Progenitor cell of endocrine pancreas (in vitro differentiated cells): Measurements from ENCODE around the gene SLC2A6. TPM values are rescaled to one million over a fixed set of nuclear protein-coding genes. Genes with fewer than 3 reads are reported as not detected.

Experiments
- DNase-seq: peaks from one replicate; pipeline ENCODE4 v3.0.0; 2021; ENCODE audit warnings: low spot score; ENCODE audit not compliant: unreplicated experiment
- H3K27ac Mint-ChIP-seq: 2 replicates; pipeline ENCODE4 v1.8.0; 2021; ENCODE audit warnings: mild to moderate bottlenecking, moderate library complexity, mixed read lengths
- H3K27me3 Mint-ChIP-seq: 2 replicates; pipeline ENCODE4 v1.8.0; 2021; ENCODE audit warnings: mixed read lengths
- H3K36me3 Mint-ChIP-seq: 2 replicates; pipeline ENCODE4 v1.8.0; 2022; ENCODE audit warnings: mixed read lengths; ENCODE audit not compliant: insufficient read depth
- H3K4me1 Mint-ChIP-seq: 2 replicates; pipeline ENCODE4 v1.8.0; 2021; ENCODE audit warnings: low read depth, mixed read lengths
- H3K4me3 Mint-ChIP-seq: 2 replicates; pipeline ENCODE4 v1.8.0; 2021; ENCODE audit warnings: low read depth, mild to moderate bottlenecking, moderate library complexity, mixed read lengths
- H3K9me3 Mint-ChIP-seq: 2 replicates; pipeline ENCODE4 v1.8.0; 2021; ENCODE audit warnings: low read depth, mixed read lengths
- CTCF ChIP-seq: fragments of 200-600 bp; sonication (generic); IDR thresholded peaks from one replicate; pipeline ENCODE4 v1.5.0; 2021; ENCODE audit warnings: antibody characterized with exemption, mild to moderate bottlenecking; ENCODE audit not compliant: unreplicated experiment
- total RNA-seq: library from RNA; stranded (reverse); gene quantifications from 2 replicates; pipeline ENCODE4 v1.2.1, GENCODE V29; 2021

Gene SLC2A6
- total RNA-seq, 1 donor from 2014 or later: 4.7 TPM

DNA sequence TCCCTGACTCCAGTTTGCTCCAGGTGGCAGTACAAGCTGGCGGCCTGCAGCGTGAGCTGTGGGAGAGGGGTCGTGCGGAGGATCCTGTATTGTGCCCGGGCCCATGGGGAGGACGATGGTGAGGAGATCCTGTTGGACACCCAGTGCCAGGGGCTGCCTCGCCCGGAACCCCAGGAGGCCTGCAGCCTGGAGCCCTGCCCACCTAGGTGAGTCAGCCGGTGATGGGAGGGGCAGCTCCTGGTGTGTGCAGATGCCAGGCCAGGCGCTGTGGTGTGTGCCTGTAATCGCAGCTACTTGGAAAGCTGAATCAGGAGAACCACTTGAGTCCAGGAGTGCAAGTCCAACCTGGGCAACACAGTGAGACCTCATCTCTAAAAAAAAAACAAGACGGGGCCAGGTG, 29.1 kb downstream of the SLC2A6 start:
- H3K27me3 Mint-ChIP-seq: peaks cover 7% of the 10 kb centered on the region
- TF ChIP-seq CTCF: no peak
- H3K36me3 Mint-ChIP-seq: no peaks in the 10 kb centered on the region
- H3K27ac Mint-ChIP-seq: no peak overlapping the region
- no peak for DNase-seq
- peaks cover 4% of the 10 kb centered on the region for H3K4me1 Mint-ChIP-seq
- H3K4me3 Mint-ChIP-seq: no peak overlapping the region
- H3K9me3 Mint-ChIP-seq: no peaks in the 10 kb centered on the region

- no peak for TF ChIP-seq CTCF
- peak overlapping the region; percentile 20 for H3K27ac Mint-ChIP-seq
- no peaks in the 10 kb centered on the region for H3K4me1 Mint-ChIP-seq
- H3K9me3 Mint-ChIP-seq: no peaks in the 10 kb centered on the region
- DNase-seq: no peak
- H3K27me3 Mint-ChIP-seq: peaks cover 7% of the 10 kb centered on the region
- H3K4me3 Mint-ChIP-seq: no peak overlapping the region
- H3K36me3 Mint-ChIP-seq: no peaks in the 10 kb centered on the region
These were observed 30.4 kb downstream of the SLC2A6 start for GRCh38 chr9:133448487-133448972.

GRCh38 chr9:133445293-133445969, 33.5 kb downstream of the SLC2A6 start:
- H3K27ac Mint-ChIP-seq: no peak overlapping the region
- H3K4me1 Mint-ChIP-seq: no peaks in the 10 kb centered on the region
- DNase-seq: no peak
- TF ChIP-seq CTCF: no peak
- H3K27me3 Mint-ChIP-seq: peaks cover 7% of the 10 kb centered on the region
- no peaks in the 10 kb centered on the region for H3K36me3 Mint-ChIP-seq
- H3K4me3 Mint-ChIP-seq: no peak overlapping the region
- H3K9me3 Mint-ChIP-seq: no peaks in the 10 kb centered on the region

- no peak for DNase-seq
- Mint-ChIP-seq H3K27me3 (peaks cover 7% of the 10 kb centered on the region), H3K9me3 (no peaks in the 10 kb centered on the region), H3K4me1 (no peaks in the 10 kb centered on the region), H3K4me3 (no peak overlapping the region), H3K27ac (no peak overlapping the region), H3K36me3 (no peaks in the 10 kb centered on the region)
- TF ChIP-seq CTCF: no peak
These were observed 34.9 kb downstream of the SLC2A6 start for GRCh38 chr9:133443982-133444381.

GRCh38 chr9:133443248-133443647, 35.7 kb downstream of the SLC2A6 start:
- Mint-ChIP-seq H3K9me3 (no peaks in the 10 kb centered on the region), H3K27ac (no peak overlapping the region)

More at GRCh38 chr9:133443248-133443647, 35.7 kb downstream of the SLC2A6 start:
- H3K4me3 Mint-ChIP-seq: no peak overlapping the region
- no peak for DNase-seq
- no peaks in the 10 kb centered on the region for H3K4me1 Mint-ChIP-seq
- peaks cover 7% of the 10 kb centered on the region for H3K27me3 Mint-ChIP-seq
- no peak for TF ChIP-seq CTCF
- H3K36me3 Mint-ChIP-seq: no peaks in the 10 kb centered on the region
